Limb (tissue), 2 donors: ENCODE data around the gene CTBP1.

Experiments
- DNase-seq, 2 donors: peaks; one replicate each; pipeline ENCODE4 v3.0.0-alpha.2; 2016; ENCODE audit errors: extremely low spot score in 2 of 2

CTBP1 gene

DNA sequence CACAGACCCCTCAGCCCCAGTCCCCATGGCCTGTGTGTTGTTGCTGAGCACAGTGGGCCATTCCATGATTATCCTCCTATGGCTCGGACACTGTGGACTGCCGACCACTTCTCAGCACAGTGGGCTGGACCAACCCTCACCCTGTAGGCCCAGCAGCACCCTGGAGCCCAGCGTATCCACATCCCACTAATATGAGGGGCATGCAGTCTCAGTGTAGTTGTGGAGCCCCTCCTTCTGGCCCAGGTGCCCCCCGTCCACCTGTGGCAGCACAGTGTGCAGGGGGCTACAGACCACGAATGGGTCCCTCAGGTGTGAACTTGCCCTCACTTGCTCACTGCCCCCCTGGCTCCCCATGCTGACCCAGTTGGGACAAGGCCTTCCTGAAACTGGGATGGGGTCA, 84.5 kb downstream of the CTBP1 start:
- DNase-seq: no peak

- no peak for DNase-seq
These were observed 84.9 kb downstream of the CTBP1 start for GRCh38 chr4:1164040-1164439.
